Vagina (tissue), 2 donors: ENCODE results near the gene UBXN2A. TPM values are rescaled to one million over a fixed set of nuclear protein-coding genes. Genes with fewer than 3 reads are reported as not detected.
A peak's percentile ranks its signal among the peaks of the same experiment; 100 is the strongest.
"Not testable (repeated sequence)": the region's sequence is repeated elsewhere in the genome, so short reads cannot be mapped to it uniquely, and the experiment has no call there.

ENCODE experiments used
- DNase-seq, 2 donors: peaks; one replicate each; pipeline ENCODE4 v3.0.0-alpha.2; 2017; ENCODE audit errors: extremely low spot score in 2 of 2
- H3K27ac ChIP-seq: fragments of 200-600 bp; sonication (generic); one replicate; pipeline ENCODE4 v1.5.1; 2019
- H3K27me3 ChIP-seq: fragments of 200-600 bp; sonication (generic); one replicate; pipeline ENCODE4 v1.5.1; 2019
- H3K36me3 ChIP-seq, 2 donors: fragments of 200-600 bp; sonication (generic); one replicate each; pipeline ENCODE4 v1.5.1; 2017 to 2019
- H3K4me1 ChIP-seq: fragments of 200-600 bp; sonication (generic); one replicate; pipeline ENCODE4 v1.5.1; 2019
- H3K4me3 ChIP-seq, 2 donors: fragments of 200-600 bp; sonication (generic); 1 replicate in 1 of 2; 2 replicates in 1 of 2; pipeline ENCODE4 v1.5.1; 2016 to 2019
- H3K9me3 ChIP-seq: fragments of 200-600 bp; sonication (generic); one replicate; pipeline ENCODE4 v1.5.1; 2019
- POLR2A ChIP-seq, 2 donors: fragments of 450-650 bp; IDR thresholded peaks; one replicate each; pipeline ENCODE4 v1.6.1; 2017; ENCODE audit warnings: antibody characterized with exemption in 2 of 2, mild to moderate bottlenecking in 2 of 2, moderate library complexity in 2 of 2
- POLR2AphosphoS5 ChIP-seq, 2 donors: sonication (generic); formaldehyde crosslinking; IDR thresholded peaks; one replicate each; pipeline ENCODE4 v1.9.0; 2017; ENCODE audit warnings: antibody characterized with exemption in 2 of 2, mild to moderate bottlenecking in 2 of 2, low read depth in 1 of 2; ENCODE audit not compliant: insufficient read depth in 1 of 2
- intact Hi-C: fragments of 100-400 bp; cut with DNase I; formaldehyde crosslinking; loops from one replicate; pipeline ENCODE4 v1.15.1; 2023
- total RNA-seq: library from RNA; depleted of rRNA; stranded (reverse); fragments of >200 nt; gene quantifications from one replicate; pipeline ENCODE4 v1.2.3, GENCODE V29; 2016
- TF ChIP-seq, protein P1 (sequence below), 3 experiments: fragments of 450-650 bp in 2 of 3; fragments of 200-600 bp in 1 of 3; sonication (generic) in 1 of 3; IDR thresholded peaks; one replicate each; pipeline ENCODE4 v1.5.1; 2017 to 2019; ENCODE audit warnings: antibody characterized with exemption in 3 of 3, mild to moderate bottlenecking in 2 of 3, moderate library complexity in 2 of 3

Gene UBXN2A
- total RNA-seq, 1 donor from 2014 or later: 12.5 TPM

DNA sequence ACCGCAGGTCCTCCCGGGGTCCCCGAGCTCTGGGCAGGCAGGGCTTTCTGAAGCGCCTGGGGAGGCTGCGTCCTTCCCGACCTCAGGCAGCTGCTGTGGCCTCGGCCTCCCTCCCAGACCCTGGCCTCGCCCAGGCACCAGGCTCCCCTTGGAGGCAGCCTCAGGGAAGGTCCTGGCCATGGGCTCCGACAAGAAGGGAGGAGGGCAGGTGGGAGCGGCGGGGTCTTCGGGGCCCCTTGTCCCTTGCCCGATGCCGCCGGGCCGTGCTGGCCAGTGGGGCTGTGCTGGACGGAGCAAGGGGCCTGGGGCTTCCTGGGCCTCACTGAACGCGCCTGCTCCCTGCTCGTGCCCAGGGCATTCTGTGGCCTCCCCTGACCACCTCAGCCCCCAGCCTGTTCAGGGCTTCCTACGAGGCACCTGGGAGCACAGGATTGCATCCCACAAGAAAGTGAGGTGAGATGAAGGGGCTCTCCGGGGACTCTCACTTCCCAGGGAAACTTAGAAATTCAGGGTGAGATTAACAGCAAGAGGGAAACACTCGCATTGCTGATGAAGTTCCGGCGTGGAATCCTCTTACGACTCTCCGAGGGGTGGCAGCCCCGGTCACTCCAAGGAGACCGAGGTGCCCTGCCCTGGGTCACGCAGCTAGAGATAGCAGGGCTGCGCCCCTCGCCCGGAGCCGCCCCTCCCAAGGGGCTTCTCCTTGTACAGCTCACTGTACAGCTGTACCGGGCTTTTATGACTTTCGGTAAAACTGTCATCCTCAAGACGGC, 70.4 kb downstream of the UBXN2A start:
- Histone ChIP-seq H3K9me3 (no peaks in the 10 kb centered on the region), H3K4me1 (peaks cover 23% of the 10 kb centered on the region), H3K4me3 (peak overlapping the region; percentile 39 to 40), H3K36me3 (no peaks in the 10 kb centered on the region), H3K27me3 (no peaks in the 10 kb centered on the region), H3K27ac (no peak overlapping the region)
- intact Hi-C loops: no loop called here
- no peak for DNase-seq
- TF ChIP-seq, protein P1, sequence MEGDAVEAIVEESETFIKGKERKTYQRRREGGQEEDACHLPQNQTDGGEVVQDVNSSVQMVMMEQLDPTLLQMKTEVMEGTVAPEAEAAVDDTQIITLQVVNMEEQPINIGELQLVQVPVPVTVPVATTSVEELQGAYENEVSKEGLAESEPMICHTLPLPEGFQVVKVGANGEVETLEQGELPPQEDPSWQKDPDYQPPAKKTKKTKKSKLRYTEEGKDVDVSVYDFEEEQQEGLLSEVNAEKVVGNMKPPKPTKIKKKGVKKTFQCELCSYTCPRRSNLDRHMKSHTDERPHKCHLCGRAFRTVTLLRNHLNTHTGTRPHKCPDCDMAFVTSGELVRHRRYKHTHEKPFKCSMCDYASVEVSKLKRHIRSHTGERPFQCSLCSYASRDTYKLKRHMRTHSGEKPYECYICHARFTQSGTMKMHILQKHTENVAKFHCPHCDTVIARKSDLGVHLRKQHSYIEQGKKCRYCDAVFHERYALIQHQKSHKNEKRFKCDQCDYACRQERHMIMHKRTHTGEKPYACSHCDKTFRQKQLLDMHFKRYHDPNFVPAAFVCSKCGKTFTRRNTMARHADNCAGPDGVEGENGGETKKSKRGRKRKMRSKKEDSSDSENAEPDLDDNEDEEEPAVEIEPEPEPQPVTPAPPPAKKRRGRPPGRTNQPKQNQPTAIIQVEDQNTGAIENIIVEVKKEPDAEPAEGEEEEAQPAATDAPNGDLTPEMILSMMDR (IDR thresholded peaks at IDR 0.05): no peak
- TF ChIP-seq POLR2AphosphoS5 (IDR thresholded peaks at IDR 0.05; ENCODE audit: insufficient read depth in 1 of 2, low read depth in 1 of 2) (no peak), POLR2A (IDR thresholded peaks at IDR 0.05) (no peak)

DNA sequence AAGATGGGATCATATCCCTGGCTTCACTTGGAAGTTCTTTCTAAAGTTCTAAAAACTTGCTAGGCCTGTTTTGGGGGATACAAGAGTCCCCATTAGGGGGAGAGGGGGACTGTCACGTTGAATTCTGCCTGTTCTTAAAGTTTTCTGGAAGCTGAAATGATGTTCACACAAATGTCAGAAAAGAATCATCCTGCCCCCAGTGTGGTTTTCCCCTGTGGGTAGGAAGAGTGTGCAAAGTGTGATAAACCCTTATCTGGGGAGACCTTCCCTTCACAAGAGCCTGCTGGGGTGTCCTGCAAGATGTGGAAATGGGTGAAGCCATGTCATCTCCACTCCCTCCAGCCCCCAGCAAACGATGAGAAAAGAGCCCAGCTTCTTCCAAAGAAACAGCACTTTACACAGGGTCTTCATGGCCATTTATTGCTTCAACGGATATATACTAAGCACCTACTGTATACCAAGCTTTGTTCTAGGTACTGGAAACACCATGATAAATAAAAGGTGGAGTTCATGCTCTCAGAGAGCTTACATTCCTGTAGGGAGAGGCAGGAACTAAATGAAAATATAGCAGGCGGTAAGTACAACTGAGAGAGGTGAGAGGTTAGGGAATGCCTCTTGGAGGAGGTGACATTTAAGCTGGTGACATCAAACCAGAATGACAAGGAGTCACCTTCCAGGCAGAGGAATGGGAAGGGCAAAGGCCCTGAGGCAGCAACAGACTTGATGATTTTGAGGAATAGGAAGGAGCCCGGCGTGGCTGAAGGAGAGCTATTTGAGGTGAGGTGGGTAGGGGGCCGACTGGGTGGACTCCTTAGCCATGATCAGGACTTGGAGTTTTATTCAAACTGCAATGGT, 71.2 kb downstream of the UBXN2A start:
- Histone ChIP-seq H3K9me3 (no peaks in the 10 kb centered on the region), H3K36me3 (no peaks in the 10 kb centered on the region), H3K27ac (no peak overlapping the region), H3K4me1 (peaks cover 23% of the 10 kb centered on the region), H3K27me3 (no peaks in the 10 kb centered on the region), H3K4me3 (no peak overlapping the region)
- no peak for DNase-seq
- TF ChIP-seq, protein P1 (IDR thresholded peaks at IDR 0.05): no peak
- no peak for TF ChIP-seq POLR2A (IDR thresholded peaks at IDR 0.05)
- intact Hi-C loops: no loop called here

DNA sequence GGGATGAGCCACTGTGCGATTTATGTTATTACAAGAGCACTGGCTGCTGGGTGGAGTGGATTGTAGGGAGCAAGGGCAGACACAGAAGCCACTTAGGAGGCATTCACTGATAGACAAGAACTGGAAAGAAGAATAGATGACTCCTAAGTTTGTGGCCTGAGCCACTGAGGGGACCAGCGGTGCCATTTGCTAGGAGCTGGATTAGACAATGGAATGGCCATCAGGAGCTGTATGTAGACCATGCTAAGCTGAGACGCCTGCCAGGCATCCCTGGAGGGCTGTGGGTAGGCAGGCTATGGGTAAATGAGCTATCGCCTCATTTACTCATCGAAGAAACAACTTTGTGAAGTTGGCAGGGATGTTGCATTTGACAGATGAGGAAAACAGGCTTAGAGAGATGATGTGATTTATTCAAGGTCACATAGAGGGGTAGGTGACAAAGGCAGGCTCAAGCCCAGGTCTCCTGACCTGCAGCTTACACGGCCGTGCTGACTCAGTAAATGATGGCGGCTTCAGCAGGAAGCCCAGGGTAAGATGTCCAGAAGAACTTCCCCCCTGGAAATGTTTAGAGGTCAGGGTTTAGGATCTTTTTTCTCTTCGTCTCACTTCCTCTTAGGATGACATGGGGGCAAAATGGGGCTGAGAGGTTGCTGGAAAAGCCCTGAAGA, 72.4 kb downstream of the UBXN2A start:
- DNase-seq: no peak
- Histone ChIP-seq H3K4me3 (no peak overlapping the region), H3K4me1 (peaks cover 23% of the 10 kb centered on the region), H3K36me3 (no peaks in the 10 kb centered on the region), H3K27me3 (no peaks in the 10 kb centered on the region), H3K27ac (no peak overlapping the region), H3K9me3 (no peaks in the 10 kb centered on the region)
- intact Hi-C loops: no loop called here
- no peak for TF ChIP-seq POLR2A (IDR thresholded peaks at IDR 0.05)
- TF ChIP-seq POLR2AphosphoS5 (IDR thresholded peaks at IDR 0.05; ENCODE audit: insufficient read depth in 1 of 2, low read depth in 1 of 2): no peak
- TF ChIP-seq, protein P1 (IDR thresholded peaks at IDR 0.05): no peak

DNA sequence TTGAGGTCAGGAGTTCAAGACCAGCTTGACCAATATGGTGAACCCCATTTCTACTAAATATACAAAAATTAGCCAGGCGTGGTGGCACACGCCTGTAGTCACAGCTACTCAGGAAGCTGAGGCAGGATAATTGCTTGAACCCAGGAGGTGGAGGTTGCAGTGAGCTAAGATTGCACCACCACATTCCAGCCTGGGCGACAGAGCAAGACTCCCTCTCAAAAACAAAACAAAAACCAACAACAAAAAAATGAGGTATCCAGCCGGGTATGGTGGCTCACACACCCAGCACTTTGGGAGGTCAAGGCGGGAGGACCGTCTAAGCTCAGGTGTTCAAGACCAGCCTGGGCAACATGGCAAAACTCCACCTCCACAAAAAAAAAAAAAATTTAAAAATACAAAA, 74.6 kb downstream of the UBXN2A start:
- DNase-seq, H3K27ac ChIP-seq, H3K4me3 ChIP-seq: not testable (repeated sequence)

DNA sequence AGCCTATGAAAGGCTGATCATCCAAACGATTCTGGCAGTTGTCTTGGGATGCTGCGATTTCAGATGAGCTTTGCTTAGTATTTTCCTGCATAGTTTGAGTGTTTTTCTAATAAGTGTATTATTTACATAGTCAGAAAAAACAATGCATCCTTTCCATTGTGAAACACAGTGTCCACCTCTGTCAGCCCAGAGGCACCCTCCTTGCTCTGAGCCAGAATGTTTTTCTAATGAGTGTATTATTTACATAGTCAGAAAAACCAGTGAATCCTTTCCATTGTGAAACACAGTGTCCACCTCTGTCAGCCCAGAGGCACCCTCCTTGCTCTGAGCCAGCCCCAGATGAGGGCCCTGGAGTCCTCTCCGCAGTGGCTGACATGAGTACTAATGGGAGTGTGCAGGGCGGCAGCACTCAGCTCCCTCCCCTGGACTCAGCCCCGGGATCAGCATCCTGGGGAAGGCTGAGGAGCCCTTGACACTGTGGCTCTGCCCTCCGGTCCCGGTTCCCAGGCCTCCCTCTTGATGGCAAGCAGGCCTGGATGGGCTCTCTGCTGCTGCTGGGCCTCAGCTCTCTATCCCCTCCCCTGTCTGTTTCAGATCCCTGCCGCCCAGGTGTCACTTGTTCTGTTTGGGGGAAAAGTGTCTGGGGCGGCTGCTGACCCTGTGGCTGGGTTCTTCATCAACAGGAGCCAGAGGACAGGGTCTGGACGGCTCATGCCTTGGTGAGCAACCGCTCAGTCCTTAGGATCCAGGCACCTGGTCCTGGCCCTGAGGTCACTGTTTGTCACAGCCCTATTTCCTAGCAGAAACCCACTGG, 75.5 kb downstream of the UBXN2A start:
- TF ChIP-seq, protein P1 (IDR thresholded peaks at IDR 0.05): no peak
- TF ChIP-seq POLR2AphosphoS5 (IDR thresholded peaks at IDR 0.05; ENCODE audit: insufficient read depth in 1 of 2, low read depth in 1 of 2) (no peak), POLR2A (IDR thresholded peaks at IDR 0.05) (no peak)
- no peaks in the 10 kb centered on the region for H3K9me3 ChIP-seq
- intact Hi-C loops: no loop called here
- H3K27me3 ChIP-seq: no peaks in the 10 kb centered on the region
- DNase-seq: no peak
- H3K4me1 ChIP-seq: peaks cover 3% of the 10 kb centered on the region
- H3K36me3 ChIP-seq: no peaks in the 10 kb centered on the region
- no peak overlapping the region for H3K27ac ChIP-seq
- no peak overlapping the region for H3K4me3 ChIP-seq

More for the DNA sequence above, 74.6 kb downstream of the UBXN2A start:
- H3K27me3 ChIP-seq, intact Hi-C loops, H3K36me3 ChIP-seq, H3K9me3 ChIP-seq: not testable (repeated sequence)
- H3K4me1 ChIP-seq: peaks cover 12% of the 10 kb centered on the region
